ENCODE measurements around the gene BMPER.

Gene BMPER

DNA sequence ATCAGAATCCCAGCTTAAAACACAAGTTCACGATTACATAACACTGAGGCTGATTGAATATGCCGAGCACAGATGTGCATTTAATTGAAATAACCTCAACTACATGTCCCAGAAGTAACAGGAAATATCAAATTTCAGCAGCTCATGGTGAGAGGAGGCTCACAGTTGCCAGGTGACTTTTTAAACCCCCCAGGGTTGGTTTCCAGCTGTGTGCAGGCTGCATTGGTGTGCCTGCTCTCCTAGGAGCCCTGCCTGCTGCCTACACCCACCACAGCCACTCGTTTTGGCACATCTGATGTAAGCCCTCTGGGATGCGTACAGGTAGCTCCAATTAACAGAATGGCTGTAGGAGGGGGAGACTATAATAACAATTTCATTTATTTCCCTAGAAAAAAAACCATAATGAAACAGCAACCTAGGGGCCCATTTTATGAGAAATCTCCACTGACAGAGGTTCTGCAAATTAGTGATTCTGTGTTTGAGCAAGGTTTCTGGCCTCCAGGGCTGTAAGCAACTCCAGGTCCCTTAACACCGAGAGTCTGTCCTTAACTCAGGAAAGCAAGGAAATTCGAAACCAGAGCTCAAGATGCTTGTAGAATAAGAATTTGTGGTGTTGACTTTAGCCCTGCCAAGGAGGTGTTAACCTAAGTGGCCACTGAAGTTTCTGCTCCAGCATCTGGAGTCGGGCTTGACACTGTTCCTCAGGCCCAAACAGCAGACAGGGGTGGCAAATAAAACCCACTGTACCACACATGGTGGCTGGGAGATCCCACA is 161.9 kb downstream of the BMPER start:
- no peak for DNase-seq

DNA sequence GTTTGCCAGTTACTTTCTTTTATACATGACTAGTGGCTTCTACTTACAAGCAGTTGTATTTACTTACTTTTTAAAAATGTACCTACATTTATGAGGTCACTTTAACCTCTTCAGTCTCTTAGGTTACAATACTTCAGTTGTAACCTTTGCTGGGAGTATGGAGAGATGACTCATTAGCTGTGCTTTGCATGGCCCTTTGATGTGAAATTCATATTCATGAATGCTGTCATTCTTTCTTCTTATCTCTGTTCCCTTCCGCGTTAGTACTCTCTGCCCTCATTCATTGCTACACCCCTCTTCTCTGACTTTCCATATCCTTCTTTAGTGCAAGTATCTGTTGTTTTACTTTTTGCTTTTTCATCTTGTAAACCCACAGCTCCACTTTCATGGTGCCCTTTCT is 164.3 kb downstream of the BMPER start:
- no peak for DNase-seq

DNA sequence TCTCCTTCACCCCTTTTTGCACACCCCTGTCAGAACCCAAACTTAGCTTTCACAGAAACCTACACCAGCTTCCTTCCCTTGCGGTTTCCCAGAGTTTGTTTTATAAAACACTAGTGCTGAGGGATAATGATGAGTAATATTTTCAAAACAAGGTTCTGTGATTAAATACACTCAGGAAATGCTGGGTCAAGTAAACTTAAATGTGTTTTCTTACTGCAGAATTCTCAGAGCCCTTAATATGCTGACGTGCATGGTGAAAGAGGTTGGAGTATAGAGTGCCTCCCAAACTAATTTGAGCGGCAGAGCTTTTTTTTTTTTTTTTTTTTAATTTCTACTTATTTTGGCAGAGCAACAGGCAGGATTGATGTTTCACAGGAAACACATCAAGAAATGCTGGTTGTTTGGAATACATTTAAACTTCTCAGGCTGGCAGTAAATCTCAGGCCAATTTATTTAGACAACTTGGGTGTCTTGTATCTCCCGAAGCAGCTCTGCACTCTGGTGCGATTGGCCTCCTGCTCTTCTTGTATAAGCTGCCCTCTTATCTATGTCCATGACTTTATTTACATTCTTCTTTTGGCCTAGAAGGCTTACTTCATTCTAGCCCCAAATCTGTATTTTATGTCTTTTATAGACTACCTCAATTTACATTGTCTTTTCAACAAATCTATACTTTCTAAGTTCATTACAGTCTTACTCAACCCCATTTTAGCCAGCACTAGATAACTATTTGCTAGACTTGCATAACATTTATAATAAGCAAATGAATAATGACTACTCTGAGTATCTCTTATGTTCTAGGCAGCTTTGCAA is 165.4 kb downstream of the BMPER start:
- DNase-seq, result no peak

DNA sequence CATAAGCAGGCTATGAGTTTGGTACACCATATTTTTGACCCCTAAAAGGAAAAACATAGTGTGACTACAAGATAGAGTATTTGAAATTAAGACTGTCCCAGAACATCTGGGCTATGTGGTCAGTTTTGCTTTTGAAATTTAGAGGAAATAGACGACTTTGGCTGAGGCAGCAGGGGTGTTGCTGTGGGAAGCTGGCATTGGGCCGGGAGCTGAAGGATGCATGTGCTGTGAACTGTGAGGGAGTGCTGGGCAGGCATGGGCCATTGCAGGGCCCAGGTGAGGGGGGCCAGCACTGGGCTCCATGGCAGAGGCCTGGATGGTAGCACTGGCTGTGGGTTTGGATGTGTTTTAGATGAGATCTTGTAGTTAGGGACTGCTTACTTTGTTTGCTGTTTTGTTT is 168.3 kb downstream of the BMPER start:
- DNase-seq, result no peak

DNA sequence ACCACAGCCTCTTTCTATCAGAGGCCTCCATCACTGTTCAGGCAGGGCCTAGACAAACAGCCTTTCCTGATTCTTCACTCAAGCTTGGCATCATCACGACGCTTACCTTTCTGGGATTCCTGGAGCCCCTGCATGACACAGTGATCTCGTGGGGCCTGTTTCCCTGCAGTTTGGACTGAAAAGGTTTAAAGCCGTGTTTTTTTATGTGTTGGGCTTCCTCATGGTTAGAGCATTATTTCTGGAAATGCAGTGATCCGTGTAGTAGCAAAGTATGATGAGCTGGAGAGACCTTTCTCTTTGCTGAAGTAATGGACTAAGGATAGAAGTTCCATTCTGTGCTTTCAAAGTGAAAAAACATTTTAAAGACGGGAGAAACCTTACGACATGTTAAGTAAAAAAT is 169.1 kb downstream of the BMPER start:
- DNase-seq, result no peak

DNA sequence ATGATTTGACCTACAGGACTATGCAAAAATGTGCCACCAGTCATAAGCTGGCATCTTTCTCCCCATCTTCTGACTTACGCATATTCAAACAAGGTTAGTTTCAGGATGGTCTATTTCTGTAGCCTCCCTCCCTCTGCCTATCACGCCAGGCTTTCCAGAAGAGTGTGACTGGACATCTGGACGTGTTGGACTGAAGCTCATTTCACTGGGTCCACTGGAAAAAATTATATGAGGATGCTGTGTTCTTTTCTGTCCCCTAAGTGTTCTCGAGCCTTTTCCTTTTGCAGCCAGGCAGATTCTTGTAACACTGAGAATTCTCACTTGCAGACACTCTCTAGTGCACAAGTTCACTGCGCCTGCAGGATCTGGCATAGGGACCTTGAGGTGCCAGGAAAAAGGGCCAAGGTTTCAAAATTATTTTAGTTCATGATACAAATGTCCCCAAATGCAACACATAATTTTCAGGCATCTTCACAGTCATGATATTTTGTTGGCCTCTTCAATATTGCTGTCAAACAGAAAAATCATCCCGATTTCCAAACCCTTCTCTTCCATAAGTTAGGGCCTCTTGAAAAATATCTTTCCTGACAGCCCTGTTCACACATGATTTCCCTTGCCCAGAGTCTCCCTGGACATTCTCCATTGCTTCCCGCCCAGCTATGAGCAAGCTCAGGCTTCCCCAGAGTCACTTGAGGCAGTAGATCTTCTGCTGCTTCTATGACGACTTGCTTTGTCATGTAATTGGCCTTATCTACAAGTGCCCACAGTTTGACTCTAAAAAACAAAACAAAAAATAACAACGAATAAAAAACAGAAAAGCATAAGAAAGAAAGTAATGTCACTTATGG is 170.4 kb downstream of the BMPER start:
- no peak for DNase-seq

DNA sequence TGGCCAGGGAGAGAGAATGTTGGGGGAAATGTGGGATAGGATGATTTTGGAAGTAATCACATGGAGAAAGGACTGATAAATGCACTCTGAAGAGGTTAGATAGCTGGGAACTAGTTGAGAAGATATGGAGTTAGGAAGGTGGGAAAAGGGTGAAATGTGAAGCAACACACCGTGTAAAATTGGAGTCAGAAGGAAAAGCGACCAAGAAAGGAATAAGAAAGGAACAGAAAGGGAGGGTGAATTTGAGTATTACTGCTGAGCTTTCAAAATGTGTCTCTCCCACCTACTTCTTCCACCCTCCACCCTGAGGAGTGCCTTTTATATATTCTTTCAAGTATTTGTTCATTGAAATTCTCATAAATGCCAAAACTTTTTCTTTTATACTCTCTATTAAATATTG is 171.8 kb downstream of the BMPER start:
- no peak for DNase-seq

DNA sequence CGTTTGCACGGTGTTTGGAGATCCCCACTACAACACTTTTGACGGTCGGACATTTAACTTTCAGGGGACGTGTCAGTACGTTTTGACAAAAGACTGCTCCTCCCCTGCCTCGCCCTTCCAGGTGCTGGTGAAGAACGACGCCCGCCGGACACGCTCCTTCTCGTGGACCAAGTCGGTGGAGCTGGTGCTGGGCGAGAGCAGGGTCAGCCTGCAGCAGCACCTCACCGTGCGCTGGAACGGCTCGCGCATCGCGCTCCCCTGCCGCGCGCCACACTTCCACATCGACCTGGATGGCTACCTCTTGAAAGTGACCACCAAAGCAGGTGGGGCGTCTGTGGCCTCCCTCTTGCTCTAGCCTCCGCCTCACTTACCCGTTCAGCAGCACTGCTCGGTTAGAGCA is 173.5 kb downstream of the BMPER start:
- no peak for DNase-seq

DNA sequence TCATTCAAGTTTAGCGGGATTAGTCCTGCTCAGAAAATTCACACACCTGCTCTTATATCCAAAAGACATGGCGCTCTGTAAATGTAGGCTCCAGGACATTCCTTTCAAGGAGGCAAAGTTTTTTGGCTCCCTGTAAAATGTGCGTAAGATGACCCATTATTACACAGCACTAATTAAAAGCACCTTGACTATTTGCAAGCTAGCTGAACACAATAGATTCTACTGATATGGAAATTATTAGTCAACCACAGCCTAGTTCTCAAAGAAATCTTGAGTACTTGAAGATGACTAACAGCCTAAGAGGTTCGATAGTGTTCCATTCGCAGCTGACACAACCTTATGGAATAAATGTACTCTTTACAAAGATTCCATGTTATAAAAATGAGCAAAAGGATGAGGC is 175.2 kb downstream of the BMPER start:
- DNase-seq, result no peak

DNA sequence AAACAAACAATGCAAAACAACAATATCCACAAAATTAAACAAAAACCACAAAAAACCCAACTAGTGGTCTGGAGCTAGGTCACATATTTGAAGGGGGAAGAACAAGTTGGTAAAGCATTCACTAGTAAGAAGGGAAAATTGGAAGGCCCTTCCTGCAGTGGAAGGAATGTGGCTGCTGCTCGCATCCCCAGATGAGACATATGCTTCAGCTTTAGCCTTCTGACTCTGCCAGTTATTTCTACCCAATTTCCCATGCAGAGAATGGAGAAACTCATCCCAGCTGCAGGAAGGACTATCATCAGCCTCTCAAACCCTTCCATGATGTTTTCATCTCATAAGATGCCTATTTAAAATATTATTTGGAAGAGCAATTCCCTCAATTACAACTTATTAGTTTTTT is 176.6 kb downstream of the BMPER start:
- no peak for DNase-seq

DNA sequence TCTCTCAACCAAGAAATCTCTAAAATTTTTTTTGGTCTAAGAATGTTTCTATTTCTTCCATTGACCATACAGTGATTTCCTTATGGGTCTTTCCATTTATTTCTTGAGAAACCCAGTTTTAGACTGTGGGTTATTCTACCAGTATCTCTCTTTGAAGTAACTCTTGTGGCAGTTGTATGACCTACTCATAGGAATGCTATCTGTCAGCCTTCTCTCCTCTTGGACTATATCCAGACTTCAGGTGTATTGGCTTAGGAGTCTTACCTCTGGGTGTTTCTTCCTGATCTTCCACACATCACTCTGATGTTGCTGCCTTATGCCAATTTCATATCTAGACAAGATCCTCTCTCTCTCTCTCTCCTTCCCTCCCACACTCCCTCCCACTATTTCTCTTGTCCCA is 178.1 kb downstream of the BMPER start:
- DNase-seq, result no peak

DNA sequence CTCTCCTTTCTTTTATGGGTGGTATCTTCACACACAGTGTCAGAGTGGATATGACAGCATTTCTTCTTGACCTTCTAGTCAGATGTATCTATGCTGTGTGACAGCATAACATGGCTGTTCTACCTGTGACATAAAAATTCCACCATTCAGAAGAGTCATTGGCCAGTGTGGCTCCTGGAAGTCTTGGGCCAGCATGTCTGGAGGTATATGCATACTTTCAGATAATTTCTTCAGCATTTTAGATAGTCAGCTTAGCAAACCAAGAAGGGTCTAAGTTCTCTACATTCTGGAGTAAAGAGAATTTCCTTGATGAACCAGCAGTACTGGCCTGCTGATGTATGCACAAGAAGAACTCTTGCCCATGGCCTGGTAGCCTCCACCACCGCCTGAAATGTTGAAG is 179.3 kb downstream of the BMPER start:
- no peak for DNase-seq

DNA sequence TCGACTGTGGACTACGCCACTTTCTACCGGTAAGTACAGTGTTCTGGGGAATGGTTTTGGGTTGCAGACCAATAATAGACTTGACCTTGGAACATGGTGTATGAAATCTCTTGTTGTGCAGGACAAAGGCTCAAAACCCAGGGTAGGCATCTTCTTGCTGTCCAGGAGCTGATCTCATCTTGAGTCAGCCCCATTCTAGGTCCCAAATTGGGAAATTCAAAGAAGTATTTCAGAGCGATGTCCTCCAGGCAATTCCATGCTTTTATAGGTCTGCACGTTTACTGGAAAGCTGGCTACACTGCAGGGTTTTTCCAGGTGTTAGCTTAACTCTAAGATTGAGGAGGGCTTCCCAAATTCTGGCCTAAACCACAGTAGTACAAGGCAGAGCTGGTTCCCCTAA is 180.7 kb downstream of the BMPER start:
- DNase-seq, result no peak

DNA sequence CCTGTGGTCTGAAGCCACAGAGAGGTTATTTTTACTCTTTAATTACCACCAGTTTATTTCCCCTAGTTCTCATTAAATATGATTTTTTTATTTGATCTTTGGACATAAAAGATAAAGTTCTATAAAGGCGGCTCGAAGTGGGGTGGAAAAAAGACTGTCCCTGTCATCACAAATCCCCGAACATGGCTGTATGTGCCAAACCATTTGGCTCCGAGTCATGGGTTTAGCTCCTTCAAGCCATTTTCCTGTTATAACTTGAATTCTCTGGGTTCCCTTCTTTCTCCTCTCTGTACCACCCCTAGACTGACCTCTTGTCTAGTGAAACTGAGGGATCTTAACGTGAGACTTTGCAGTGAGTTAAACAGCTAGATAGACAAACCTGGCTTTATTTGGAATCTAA is 181.6 kb downstream of the BMPER start:
- no peak for DNase-seq

DNA sequence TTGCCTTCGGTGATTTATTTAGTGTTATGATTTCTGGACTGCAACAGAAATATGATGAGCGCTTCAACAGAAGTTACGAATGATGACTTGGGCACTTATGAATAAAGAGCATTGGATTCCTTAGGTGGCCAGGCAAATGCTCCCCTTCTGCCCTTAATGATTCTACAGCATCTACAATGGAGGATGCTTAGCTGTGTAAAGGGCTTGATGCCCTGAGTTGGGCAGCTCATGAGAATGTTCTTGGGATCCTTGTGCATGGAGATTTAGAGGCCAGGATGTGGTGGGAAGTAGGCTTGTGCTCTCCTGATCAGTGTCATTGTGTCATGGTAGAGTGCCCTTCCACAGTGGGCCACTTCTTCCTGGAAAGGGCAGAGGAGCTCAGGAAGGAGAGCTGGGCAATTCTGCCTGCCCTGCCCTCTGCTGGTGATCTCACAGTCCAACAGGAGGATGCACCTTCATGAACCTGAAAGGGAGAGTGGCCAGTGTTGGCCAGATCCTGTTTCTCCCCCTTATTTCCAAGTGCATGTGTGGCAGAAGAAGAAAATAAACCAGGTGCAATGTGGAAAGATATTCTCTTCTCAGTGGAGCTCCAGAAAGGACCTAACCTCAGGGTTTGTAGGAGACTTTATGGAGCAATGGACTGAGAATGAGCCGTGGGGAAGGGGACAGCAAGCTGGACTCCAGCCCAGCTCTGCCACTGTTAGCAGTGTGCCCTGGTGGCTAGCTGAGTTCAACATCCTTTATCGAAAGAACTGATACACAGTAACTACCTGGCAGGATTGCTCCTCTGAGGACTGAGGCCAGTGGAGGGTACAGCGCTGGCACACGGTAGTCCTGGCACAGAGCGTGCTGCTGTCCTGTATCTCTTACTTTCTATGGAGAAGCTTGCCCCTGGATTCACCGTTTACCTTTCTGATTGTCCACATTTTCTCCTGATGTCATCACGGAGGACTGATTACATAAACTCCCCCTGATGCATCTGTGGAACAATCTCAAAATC is 182.9 kb downstream of the BMPER start:
- DNase-seq, result no peak

DNA sequence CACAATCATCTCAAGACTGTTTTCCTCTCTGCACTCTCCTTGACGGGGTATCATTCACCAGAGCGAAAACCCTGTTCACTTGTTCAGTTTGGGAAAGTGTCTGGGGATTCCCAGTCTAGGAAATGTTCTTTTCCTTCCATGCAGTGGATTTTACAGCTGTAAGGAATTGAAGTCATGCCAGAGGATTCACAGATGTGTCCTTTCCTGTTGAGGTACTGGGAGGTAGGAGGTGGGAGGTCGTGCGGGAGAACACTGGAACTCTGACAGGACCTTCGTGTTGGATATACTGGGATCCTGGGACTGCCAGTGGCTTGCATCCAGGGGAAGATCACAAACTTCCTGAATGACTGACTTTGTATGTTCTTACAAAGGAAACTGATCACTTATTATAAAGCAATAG is 185.5 kb downstream of the BMPER start:
- DNase-seq, result no peak

DNA sequence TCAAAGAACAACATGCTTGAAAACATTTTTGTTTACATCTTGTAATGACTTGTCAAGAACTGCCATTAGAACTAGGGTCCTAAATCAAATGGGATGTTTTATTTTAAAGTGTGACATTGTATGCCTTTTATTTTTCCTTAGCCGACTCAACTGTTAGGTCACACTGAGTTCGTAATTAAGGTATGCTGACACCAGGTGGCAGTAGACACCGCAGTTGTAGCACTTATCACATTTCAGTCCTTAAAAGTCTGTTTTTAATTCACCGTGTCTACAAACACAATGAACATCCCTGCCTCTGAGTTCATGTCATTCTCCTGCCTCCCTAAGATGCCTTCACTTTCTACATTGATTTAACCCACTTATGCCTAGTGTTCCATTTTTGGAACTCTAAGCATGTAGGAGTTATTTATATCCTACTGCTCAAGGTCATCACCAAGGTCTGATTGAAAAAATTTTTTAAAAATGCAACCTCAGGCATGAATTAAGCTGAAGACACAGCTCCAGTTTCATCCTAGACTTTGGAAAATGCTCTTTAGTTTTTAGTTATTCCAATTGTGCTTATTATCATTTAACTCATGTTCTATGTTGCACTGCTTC is 186.1 kb downstream of the BMPER start:
- no peak for DNase-seq

DNA sequence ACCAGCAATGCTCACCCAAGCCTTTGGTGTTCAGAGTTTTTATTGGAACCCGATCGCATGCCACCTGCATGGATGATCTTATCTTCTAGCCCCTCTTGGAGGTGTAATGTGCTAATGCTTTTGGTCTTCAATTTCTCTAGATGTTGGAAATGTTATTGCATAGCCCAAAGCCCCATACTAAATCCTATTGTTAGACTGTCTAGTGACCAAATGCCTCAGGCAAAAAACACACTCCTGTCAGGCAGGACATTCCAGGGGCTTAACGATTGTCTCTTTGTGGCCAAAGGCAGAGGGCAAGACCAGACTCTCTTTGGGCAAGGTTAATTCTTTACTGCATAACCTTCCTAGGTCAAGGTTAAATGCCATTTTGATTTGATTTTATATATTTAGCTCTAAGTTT is 187.9 kb downstream of the BMPER start:
- no peak for DNase-seq

DNA sequence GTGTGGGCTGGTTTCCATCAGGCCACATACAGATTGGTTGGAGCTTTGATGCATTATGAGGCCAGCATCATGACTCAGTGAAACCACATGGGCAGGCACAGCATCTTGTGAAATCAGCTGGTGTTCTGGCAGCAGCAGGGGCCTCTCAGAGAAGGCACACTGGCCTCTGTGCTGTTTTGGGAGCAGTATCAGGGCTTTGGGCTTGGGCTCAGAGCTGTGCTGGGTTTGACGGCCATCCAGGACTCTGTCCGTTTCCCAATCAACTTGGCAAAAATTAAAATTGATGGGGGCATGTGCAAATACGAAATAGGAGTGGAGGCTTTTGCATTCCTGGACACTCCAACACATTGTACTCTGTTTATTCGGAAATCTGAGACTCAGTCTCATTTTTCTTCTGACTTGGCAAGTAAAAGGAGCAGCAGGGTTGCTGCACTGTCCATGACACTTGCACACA is 190.9 kb downstream of the BMPER start:
- no peak for DNase-seq

DNA sequence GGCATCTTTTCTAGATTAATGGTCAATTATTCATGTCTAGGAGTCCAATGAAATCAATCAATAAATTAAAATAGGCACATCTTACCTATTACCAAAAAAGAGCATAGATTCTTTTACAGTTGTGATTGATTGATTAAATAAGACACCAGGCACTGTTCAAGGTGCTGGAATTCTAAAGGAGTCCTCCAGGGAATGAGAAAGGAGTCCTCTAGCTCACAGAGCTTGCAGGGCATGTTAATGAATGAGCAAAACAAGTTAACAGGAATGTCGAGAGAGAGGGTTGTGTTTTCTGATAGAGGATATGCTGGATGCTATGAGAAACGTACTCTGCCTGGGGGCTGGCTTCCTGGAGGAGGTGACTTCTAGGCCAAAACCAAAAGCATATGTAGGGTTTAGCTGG is 191.4 kb downstream of the BMPER start:
- no peak for DNase-seq

DNA sequence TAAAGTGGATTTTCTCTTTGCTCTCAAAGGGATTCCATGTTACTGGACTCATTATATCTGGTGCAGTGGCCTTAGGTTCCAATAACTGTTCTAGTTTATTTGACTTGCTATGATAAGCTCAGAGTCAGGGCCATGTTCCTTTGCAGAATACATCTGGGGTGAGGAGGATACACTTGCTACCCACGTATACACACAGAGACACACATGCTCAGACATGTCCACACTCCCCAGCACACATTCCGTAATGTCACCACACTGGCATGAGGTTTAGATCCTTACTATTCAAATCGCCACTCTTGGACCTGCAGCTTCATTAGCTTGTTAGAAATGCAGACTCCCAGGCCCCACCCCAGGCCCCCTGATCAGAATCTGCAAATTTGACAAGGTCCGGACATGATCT is 195.3 kb downstream of the BMPER start:
- DNase-seq, result no peak

DNA sequence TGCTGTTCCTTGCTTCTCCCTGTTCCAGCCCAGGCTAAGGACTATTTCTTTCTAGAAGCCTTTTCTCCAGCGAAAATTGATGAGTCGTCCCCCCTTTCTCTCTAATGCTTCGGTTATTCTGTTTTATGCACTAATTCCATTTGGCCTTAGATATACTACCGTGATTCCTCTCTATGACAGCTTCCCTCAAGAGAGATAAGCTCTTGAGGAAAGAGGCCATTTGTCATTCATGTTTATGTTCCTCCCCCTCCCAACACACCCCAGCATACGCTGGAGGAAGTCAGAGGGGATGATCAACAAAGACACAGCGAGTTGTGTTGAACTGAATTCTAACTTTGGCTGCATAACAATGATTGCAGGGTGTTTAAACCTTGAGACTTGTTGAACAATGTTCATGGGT is 198.8 kb downstream of the BMPER start:
- DNase-seq, result no peak
